ENCODE results near the gene TNP1. TPM values are rescaled to one million over a fixed set of nuclear protein-coding genes. Genes with fewer than 3 reads are reported as not detected.

Gene TNP1
- total RNA-seq, 2 donors from 2014 or later: 251 TPM; not detected in 1

DNA sequence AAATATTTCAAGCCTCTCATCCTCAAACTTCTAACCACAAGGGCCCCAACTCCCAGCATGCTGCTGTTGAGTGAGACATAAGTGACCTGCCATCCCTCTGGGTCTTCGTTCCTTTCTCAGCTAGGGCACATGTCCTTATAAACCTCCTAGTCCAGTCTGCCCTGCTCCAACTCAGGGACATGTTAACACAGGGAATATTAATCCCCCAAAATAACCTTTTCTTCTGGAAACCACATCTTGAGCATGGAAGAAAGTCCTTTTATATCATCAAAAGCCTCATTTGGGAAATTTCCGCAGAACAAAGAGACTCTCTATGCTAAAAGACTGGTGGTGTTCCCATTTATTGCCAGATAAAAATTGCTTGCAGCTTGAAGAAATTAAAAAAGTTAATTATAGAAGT, 14.4 kb downstream of the TNP1 start:
- Histone ChIP-seq H3K9me3 (no peaks in the 10 kb centered on the region), H3K27me3 (replicated peaks; ENCODE audit: insufficient read depth) (no peaks in the 10 kb centered on the region), H3K27ac (no peak overlapping the region), H3K36me3 (no peaks in the 10 kb centered on the region), H3K4me3 (no peak overlapping the region), H3K4me1 (replicated peaks) (no peaks in the 10 kb centered on the region)
- WGBS: 82% methylated on average over 2 of the region's 2 CpGs
- no peak for DNase-seq (ENCODE audit: low spot score)
- TF ChIP-seq CTCF (IDR thresholded peaks at IDR 0.05) (no peak), POLR2A (IDR thresholded peaks at IDR 0.05) (no peak), POLR2AphosphoS5 (IDR thresholded peaks at IDR 0.05) (no peak)
- intact Hi-C loops (cut with DNase I): no loop called here

DNA sequence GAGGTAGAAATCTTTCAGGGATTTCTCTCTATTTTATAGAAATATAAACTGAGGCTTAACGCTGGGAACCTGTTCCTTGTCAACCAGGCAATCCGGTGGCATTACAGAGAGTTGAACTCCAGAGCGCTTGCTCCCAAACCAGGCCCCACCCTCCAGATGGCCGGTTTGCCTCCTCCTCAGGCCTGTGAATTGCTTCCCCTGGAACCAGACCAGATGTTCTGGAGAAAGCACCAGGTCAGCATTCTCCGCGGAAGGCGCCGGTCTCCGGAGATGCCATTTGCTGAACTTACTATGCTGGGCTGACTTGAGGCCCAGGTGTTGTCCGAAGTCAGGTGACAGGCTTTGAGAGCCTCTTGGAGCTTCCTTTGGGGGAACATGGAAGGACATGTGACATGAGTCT, 17.2 kb downstream of the TNP1 start:
- H3K27ac ChIP-seq: no peak overlapping the region
- intact Hi-C loops (cut with DNase I): no loop called here
- 80% methylated on average over 10 of the region's 10 CpGs for WGBS

DNA sequence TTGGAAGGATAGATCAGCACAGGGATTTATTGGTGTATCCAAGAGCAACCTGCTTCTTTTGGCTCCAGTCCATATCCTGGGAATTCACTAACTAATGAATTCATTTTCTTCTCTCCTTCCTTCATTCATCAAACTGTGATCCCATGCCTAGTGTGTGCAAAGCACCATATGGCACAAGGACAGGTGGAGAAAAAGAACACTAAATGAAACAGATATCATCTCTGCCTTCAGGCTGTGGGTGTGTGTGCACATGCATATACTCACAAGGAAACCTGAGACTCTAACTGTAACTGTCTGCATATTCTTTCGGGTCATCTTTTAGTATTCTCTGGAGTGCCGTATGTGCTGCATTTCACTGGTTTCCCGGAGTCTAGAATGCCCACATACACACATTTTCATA, 20.2 kb downstream of the TNP1 start:
- no peak overlapping the region for H3K27ac ChIP-seq
- H3K27me3 ChIP-seq (replicated peaks; ENCODE audit: insufficient read depth): no peaks in the 10 kb centered on the region
- WGBS: 69% methylated on average over 3 of the region's 3 CpGs
- no peak for DNase-seq (ENCODE audit: low spot score)
- no peak overlapping the region for H3K4me3 ChIP-seq
- intact Hi-C loops (cut with DNase I): no loop called here
- TF ChIP-seq POLR2AphosphoS5 (IDR thresholded peaks at IDR 0.05) (no peak), CTCF (IDR thresholded peaks at IDR 0.05) (no peak), POLR2A (IDR thresholded peaks at IDR 0.05) (no peak)
- no peaks in the 10 kb centered on the region for H3K36me3 ChIP-seq
- no peaks in the 10 kb centered on the region for H3K4me1 ChIP-seq (replicated peaks)
- no peaks in the 10 kb centered on the region for H3K9me3 ChIP-seq

More for the DNA sequence above, 17.2 kb downstream of the TNP1 start:
- DNase-seq (ENCODE audit: low spot score): no peak
- Histone ChIP-seq H3K9me3 (no peaks in the 10 kb centered on the region), H3K27me3 (replicated peaks; ENCODE audit: insufficient read depth) (no peaks in the 10 kb centered on the region), H3K4me3 (no peak overlapping the region), H3K4me1 (replicated peaks) (no peaks in the 10 kb centered on the region), H3K36me3 (no peaks in the 10 kb centered on the region)
- TF ChIP-seq POLR2AphosphoS5 (IDR thresholded peaks at IDR 0.05): no peak
- no peak for TF ChIP-seq POLR2A (IDR thresholded peaks at IDR 0.05)
- TF ChIP-seq CTCF (IDR thresholded peaks at IDR 0.05): no peak

DNA sequence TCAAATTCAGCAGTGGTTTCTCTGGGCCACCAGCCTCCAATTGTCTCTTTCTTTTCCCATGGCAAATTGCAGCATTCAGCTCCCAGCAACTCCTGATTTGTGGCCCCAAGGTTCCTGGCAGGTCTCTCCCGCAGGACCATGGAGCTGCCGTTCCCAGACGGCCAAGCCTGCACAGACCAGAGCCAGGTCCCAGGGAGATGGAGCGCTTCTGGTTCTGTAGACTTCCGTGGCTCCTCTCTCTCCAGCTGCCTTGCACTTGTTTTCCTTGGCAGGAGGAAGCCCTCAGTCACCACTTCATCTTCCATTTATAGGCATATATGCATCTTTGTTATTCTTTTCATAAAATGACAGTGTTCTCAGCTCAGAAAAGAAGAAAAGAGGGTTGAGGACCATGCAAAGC, 21.7 kb downstream of the TNP1 start:
- no peaks in the 10 kb centered on the region for H3K36me3 ChIP-seq
- WGBS: 35% methylated on average over 5 of the region's 5 CpGs
- no peaks in the 10 kb centered on the region for H3K27me3 ChIP-seq (replicated peaks; ENCODE audit: insufficient read depth)
- H3K4me3 ChIP-seq: no peak overlapping the region
- TF ChIP-seq POLR2AphosphoS5 (IDR thresholded peaks at IDR 0.05) (no peak), CTCF (IDR thresholded peaks at IDR 0.05) (no peak), POLR2A (IDR thresholded peaks at IDR 0.05) (no peak)
- no peak for DNase-seq (ENCODE audit: low spot score)
- intact Hi-C loops (cut with DNase I): no loop called here
- no peaks in the 10 kb centered on the region for H3K9me3 ChIP-seq
- no peak overlapping the region for H3K27ac ChIP-seq
- H3K4me1 ChIP-seq (replicated peaks): no peaks in the 10 kb centered on the region

DNA sequence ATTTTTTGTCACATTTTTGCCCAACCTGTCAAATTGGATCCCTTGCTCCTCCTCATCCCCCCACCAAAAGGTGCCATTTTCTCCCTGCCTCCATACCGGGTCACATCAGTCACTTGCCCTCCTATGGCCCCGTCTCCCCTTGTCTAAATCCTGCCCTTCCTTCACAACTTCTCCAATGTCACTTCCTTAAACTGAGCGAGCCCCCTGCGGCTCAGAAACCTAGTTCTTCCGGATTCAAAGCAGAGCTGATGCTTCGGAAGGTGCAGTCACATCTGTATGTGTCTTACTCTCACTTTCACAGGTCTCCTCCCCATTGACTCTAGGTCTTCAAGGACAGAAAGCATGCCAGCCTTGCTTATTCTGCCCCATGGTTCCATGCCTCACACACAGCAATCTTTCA, 22.1 kb downstream of the TNP1 start:
- intact Hi-C loops (cut with DNase I): no loop called here
- H3K9me3 ChIP-seq: no peaks in the 10 kb centered on the region
- 90% methylated on average over 6 of the region's 6 CpGs for WGBS
- TF ChIP-seq POLR2AphosphoS5 (IDR thresholded peaks at IDR 0.05): no peak
- no peak for TF ChIP-seq CTCF (IDR thresholded peaks at IDR 0.05)
- no peak for TF ChIP-seq POLR2A (IDR thresholded peaks at IDR 0.05)
- DNase-seq (ENCODE audit: low spot score): no peak
- H3K4me1 ChIP-seq (replicated peaks): no peaks in the 10 kb centered on the region
- no peak overlapping the region for H3K4me3 ChIP-seq
- H3K27me3 ChIP-seq (replicated peaks; ENCODE audit: insufficient read depth): no peaks in the 10 kb centered on the region
- no peaks in the 10 kb centered on the region for H3K36me3 ChIP-seq
- H3K27ac ChIP-seq: no peak overlapping the region
